ENCODE data around the gene U2AF1L4. TPM values are rescaled to one million over a fixed set of nuclear protein-coding genes. Genes with fewer than 3 reads are reported as not detected.
A peak's percentile ranks its signal among the peaks of the same experiment; 100 is the strongest.

The U2AF1L4 gene
- total and polyA plus RNA-seq, 2 experiments from 2014 or later, result 27.4 to 60.7 TPM

- no peaks in the 10 kb centered on the region for H4K20me1 ChIP-seq (ENCODE audit: insufficient read depth, poor library complexity, severe bottlenecking)
- no peaks in the 10 kb centered on the region for H3K27me3 ChIP-seq
- no peaks in the 10 kb centered on the region for H3K4me1 ChIP-seq (ENCODE audit: insufficient read depth)
- WGBS (ENCODE audit: low lambda C conversion rate, missing lambda C conversion rate), result 96% methylated on average over 9 of the region's 15 CpGs
- peak; percentile 4 for DNase-seq (ENCODE audit: low spot score)
- no peaks in the 10 kb centered on the region for H3K36me3 ChIP-seq (replicated peaks; ENCODE audit: insufficient read depth, low read depth)
- no peak overlapping the region for H2AFZ ChIP-seq
- no peak overlapping the region for H3K4me2 ChIP-seq
- TF ChIP-seq CTCF (IDR thresholded peaks at IDR 0.05; ENCODE audit: poor library complexity) (no peak), EZH2 (IDR thresholded peaks at IDR 0.05; ENCODE audit: borderline replicate concordance) (no peak), EZH2phosphoT487 (IDR thresholded peaks at IDR 0.05; ENCODE audit: low read depth, severe bottlenecking, unreplicated experiment) (no peak)
- H3K9me2 ChIP-seq (replicated peaks; ENCODE audit: insufficient read depth), result no peaks in the 10 kb centered on the region
- no peaks in the 10 kb centered on the region for H3K9me3 ChIP-seq (ENCODE audit: low read depth)
- H3K79me2 ChIP-seq, result no peaks in the 10 kb centered on the region
- no peak overlapping the region for H3K27ac ChIP-seq
- H3K4me3 ChIP-seq, result no peak overlapping the region
Measured at GRCh38 chr19:35787227-35787799, 42.1 kb upstream of the U2AF1L4 start.

- Histone ChIP-seq H2AFZ (no peak overlapping the region), H3K27ac (no peak overlapping the region), H3K27me3 (no peaks in the 10 kb centered on the region), H3K4me1 (ENCODE audit: insufficient read depth) (no peaks in the 10 kb centered on the region), H3K79me2 (no peaks in the 10 kb centered on the region), H3K4me2 (no peak overlapping the region), H3K9me3 (ENCODE audit: low read depth) (no peaks in the 10 kb centered on the region), H3K36me3 (replicated peaks; ENCODE audit: insufficient read depth, low read depth) (no peaks in the 10 kb centered on the region), H3K9me2 (replicated peaks; ENCODE audit: insufficient read depth) (no peaks in the 10 kb centered on the region), H3K4me3 (no peak overlapping the region), H4K20me1 (ENCODE audit: insufficient read depth, poor library complexity, severe bottlenecking) (no peaks in the 10 kb centered on the region)
- no peak for TF ChIP-seq EZH2phosphoT487 (IDR thresholded peaks at IDR 0.05; ENCODE audit: low read depth, severe bottlenecking, unreplicated experiment)
- no peak for TF ChIP-seq EZH2 (IDR thresholded peaks at IDR 0.05; ENCODE audit: borderline replicate concordance)
- no peak for TF ChIP-seq CTCF (IDR thresholded peaks at IDR 0.05; ENCODE audit: poor library complexity)
- WGBS (ENCODE audit: low lambda C conversion rate, missing lambda C conversion rate), result 93% methylated on average over 21 of the region's 31 CpGs
- no peak for DNase-seq (ENCODE audit: low spot score)
Measured at GRCh38 chr19:35786299-35787160, 41.3 kb upstream of the U2AF1L4 start.

DNA sequence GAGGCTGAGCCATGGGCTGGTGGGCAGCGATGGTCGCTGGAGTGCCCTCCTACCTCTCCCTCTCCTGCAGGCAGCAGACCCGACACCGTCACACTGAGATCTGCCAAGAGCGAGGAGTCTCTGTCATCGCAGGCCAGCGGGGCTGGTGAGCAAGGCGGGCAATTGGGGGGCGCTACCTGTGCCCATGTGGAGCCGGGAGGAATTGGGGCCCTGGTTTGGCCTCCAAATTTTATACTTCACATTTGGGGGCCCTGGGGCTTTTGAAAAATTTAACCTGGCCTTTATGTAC lies 40.1 kb upstream of the U2AF1L4 start:
- Histone ChIP-seq H3K27ac (no peak overlapping the region), H3K4me2 (no peak overlapping the region), H3K27me3 (no peaks in the 10 kb centered on the region), H3K4me1 (ENCODE audit: insufficient read depth) (no peaks in the 10 kb centered on the region), H3K79me2 (no peaks in the 10 kb centered on the region), H3K9me2 (replicated peaks; ENCODE audit: insufficient read depth) (no peaks in the 10 kb centered on the region), H3K4me3 (no peak overlapping the region), H4K20me1 (ENCODE audit: insufficient read depth, poor library complexity, severe bottlenecking) (no peaks in the 10 kb centered on the region), H3K9me3 (ENCODE audit: low read depth) (no peaks in the 10 kb centered on the region), H2AFZ (no peak overlapping the region), H3K36me3 (replicated peaks; ENCODE audit: insufficient read depth, low read depth) (no peaks in the 10 kb centered on the region)
- no peak for DNase-seq (ENCODE audit: low spot score)
- 85% methylated on average over 10 of the region's 10 CpGs for WGBS (ENCODE audit: low lambda C conversion rate, missing lambda C conversion rate)
- no peak for TF ChIP-seq CTCF (IDR thresholded peaks at IDR 0.05; ENCODE audit: poor library complexity)
- no peak for TF ChIP-seq EZH2phosphoT487 (IDR thresholded peaks at IDR 0.05; ENCODE audit: low read depth, severe bottlenecking, unreplicated experiment)
- TF ChIP-seq EZH2 (IDR thresholded peaks at IDR 0.05; ENCODE audit: borderline replicate concordance), result no peak

Measured in hepatocyte (in vitro differentiated cells).